HG03039 (cell line): ENCODE results near the gene SGSM2.

Source experiments
- ATAC-seq: cut with Tn5 transposase; IDR thresholded peaks from one replicate; pipeline ENCODE4 v1.9.1; 2021; ENCODE audit warnings: mild to moderate bottlenecking, moderate library complexity; ENCODE audit not compliant: unreplicated experiment

Gene SGSM2

DNA sequence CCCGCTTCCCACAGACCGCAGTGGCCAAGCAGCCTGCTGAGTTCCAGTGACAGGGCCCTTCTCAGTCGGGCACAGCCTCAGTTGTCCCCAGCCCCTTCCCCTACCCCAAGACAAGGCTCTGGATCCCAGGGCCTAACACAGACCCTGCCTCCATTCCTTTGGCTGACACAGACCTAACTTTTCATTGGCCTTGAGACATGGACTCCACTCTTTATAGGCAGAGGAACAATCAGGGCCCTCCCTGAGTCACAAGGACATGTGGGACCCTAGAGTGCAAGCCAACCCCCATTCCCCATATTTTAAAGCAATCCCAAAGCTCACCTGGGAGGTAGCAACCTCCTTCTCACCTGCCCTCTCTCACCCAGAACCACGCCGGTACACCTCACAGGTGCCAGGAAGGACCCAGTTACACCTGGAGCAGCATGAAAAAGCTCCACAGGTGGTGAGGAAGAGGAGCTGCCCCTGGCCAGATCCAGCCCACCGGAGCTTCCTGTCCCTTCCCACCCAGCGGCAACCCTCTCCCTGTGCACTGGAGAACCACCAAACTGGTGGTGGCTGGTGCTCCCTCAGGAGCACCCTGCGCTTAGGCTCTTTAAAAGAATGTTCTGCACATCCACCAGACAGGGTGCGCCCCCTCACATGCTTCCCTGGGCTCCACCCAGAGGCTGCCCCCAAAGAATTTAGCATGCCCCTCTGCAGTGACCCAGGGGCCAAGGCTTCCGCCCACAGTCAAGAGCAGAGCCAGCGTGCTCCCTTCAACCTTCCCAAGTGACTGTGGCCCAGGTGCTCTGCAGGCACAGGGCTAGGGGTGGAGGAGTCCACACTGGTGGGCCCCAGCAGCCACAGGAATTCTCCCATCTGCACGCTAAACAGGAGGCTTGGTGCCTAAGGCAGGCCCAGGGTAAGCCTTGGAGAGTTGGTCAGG is 60.2 kb downstream of the SGSM2 start:
- no peak for ATAC-seq

DNA sequence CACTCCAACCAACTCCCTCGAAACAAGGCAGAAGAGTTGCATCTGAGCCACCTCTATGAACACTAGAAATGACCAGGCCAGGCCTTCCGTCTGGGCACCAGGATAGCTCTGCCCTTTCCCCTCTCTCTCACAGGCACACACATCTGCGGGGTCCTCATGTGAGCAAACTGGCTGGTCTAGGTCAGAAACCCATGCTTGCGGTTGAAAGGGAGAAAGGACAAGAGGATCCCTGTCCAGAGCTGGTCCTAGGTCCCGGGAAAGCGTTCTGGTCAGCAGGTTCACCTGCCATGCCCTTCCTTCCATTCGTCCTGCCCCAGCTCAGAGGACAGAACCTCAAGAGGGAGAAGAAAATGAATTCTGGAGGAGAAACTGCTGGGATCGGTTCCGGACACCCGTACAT is 60.9 kb downstream of the SGSM2 start:
- no peak for ATAC-seq

DNA sequence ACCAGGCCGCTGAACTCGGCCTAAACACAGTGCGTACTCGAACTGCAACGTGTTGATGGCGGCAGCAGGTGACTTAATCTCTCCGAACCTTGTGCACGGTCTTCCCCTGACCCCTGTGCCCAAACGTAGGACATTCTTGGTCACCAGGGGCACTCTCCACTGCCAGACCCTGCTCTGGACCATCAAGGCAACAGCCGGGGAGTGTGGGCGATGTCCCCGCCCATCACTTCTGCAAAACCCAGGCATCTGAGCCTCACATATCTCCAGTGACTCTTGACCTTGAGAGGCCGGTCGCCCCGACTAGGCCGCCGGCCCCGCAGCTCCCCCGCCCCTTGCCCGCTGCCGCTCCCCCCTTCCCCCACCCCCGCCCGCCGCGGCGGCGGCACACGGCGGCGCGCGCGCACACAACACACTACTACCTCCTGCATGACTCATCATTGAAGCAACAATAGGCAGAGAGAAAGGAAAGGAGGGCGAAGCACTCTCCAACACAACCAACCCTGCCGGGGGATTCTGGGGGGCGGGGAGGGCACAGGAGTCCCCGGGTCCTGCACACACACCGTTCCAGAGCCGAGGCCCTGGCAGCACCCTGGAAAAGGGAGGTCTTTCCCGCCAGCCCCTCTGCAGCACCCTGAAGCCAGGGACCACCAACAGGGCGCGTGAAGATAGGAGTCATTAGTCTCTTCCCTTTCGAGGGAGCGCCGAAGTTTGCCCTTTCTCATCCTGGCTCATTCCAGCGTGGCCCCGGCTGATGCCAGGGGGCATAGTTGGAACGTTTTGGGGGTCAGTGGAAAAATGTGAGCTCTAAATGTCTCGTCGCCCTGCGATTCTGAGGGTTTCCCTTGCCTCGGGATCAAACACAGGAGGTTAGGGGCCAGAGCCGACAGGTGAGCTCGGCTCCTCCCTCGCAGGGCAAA is 61.6 kb downstream of the SGSM2 start:
- ATAC-seq: no peak

DNA sequence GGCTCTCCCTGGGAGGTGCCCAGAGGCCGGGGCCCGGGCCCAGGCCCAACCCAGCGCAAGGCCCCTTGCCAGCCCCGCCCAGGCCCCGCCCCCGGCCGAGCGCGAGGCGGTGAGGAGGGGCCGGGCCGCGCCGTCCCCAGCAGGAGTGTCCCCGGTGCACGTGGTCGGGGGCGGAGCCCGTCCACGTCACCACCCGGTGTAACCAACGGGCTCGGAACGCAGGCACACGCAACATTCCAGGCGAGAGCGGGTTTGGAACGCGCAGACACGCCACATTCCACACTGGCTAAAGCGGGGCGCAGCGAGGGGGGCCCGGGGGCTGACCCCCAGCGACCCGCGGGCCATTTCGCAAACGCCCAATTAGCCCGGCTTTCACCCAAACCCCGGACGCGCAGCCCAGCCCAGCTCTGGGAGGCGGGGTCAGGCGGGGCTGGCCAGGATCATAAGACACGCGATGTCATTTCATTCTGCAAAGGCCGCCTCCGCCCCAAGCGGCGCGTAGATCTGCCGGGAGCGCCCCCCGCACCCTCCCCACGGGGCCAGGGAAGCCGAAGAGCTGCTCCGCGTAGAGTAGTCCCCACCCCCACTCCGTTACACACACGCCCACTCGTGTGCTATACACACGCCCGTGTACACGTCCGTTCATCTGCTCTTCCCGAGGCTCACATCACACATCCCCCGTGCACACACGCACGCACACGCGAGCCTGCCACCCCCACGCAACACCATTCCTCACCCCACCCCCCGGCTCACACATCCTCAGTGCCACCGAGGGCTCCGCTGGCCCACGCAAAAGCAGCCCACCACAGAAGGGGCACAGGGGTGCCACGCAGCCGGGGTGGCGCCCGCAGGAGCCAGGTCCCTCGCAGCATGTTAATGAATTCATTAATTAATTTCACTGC is 62.5 kb downstream of the SGSM2 start:
- ATAC-seq: peak; percentile 28

DNA sequence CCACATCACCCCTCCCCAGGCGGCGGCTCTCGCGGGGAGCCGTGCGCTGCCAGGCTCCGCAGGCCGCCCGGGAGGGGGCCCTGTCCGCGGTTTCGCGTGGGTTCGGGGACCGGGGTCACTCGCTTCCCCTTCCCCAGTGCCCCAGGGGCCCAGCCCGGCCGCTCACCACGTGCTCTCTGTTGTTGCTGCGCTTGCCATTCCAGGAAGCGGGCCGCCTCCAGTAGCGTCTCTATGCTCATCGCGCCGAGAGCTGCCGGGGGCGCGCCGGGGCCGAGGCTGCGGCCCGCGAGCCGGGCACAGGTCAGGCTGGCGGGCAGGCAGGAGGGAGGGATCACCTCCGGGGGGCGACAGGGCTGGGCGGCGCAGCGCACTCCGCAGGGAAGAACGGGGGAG is 63.2 kb downstream of the SGSM2 start:
- ATAC-seq: no peak

DNA sequence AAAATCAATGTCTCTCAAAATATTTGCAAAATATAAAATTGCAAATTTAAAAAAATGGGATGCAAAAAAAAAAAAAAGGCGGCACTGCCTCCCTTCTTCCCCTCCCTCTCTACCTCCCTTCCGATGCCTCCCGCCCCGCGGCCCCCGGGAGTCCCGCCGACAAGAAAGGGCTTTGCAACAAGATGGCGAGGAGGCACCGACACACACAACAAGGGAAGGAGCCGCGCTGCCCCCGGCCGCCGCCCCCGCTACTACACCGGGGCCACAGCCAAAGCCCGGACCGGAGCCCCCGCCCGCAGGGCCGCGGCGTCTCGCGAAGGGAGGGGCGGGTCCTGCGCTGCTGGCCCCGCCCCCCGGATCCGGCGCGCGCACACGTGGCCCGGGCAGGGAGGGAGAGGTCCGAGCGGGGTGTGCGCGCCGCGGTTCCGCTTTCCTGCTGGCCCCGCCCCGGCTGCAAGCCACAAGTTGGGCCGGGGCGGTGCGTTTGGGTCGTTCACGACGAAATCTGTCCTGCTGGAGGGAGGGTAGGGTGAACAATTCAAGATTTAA is 63.6 kb downstream of the SGSM2 start, which contains the start of gene MNT:
Gene MNT, minus strand, starts transcription at position 184 of the 549 bp plus-strand sequence. CDS start 348 bp downstream, outside the sequence.
- peak; percentile 33 for ATAC-seq

DNA sequence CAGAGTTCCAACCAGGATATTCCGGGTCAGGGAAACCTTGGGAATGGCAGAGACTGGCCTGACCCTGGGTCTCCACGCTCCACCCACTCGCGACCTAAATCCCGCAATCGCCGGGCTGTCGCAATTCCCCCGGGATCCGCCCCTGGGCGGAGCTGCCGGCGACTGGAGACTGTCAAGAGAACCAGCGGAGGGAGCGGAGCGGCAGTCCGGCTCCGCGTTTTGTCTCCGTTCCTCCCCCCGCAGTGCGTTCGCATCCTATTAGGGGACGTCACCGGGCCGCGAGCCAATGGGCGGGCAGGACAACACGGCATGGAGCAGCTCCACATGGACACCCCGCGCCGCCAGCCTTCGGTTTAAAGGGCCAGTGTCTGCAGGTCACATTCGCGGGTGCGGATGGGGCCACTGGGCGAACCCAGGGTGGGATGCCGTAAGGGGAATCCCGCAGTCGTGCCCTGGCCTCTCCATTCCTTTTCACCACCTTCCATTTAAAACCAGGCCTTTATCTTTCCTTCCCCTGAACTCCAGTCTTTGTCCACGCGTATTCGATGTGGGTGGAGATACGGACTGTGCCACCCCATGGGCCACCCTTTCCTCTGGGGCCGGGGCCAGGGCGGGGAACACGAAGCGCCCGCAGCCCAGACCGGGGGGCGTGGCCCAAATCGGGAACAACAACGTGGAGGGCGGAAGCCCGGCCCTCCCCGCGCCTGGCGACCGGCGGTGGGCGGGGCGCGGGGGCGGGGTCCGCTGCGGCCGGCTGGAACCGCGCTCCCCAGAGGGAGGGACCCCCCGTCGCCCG is 64.3 kb downstream of the SGSM2 start:
- ATAC-seq: peak; percentile 45

DNA sequence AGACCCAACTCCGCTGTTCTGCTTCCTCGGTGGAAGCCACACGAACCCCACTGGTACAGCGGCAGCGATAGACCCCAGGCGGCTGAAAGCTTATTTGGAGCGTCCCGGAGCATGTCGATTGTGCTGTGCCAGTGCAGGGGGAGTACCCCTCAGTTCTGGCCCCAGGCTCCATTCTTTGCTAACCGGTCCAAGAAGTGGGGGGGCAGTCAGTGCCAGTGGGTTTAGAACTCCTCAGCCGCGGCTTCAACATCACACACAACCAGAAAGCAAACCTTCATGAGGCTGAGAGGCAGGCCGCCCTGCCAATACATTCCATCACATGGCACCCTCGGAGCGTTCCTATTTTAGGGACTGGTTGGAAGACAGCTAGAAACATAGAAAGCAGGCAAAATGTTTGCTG is 65.2 kb downstream of the SGSM2 start:
- no peak for ATAC-seq

DNA sequence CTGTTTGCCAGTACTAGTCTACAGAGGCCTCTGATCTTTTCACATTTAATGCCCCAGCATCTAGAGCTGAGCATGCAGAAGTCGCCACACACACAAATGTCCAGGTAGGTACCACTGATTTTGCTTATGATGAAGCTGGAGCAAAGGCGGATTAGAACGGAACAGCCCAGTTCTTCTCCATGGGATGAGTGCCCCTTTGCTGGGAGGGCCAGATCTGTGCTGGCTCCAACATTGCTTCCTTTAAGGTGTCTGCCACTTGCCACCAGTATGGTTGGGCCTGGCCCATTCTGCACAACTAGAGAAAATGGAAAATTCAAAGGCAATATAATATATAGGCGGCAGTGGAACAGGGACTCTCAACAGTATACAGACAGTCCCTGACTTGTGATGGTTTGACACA is 65.7 kb downstream of the SGSM2 start:
- ATAC-seq: no peak

DNA sequence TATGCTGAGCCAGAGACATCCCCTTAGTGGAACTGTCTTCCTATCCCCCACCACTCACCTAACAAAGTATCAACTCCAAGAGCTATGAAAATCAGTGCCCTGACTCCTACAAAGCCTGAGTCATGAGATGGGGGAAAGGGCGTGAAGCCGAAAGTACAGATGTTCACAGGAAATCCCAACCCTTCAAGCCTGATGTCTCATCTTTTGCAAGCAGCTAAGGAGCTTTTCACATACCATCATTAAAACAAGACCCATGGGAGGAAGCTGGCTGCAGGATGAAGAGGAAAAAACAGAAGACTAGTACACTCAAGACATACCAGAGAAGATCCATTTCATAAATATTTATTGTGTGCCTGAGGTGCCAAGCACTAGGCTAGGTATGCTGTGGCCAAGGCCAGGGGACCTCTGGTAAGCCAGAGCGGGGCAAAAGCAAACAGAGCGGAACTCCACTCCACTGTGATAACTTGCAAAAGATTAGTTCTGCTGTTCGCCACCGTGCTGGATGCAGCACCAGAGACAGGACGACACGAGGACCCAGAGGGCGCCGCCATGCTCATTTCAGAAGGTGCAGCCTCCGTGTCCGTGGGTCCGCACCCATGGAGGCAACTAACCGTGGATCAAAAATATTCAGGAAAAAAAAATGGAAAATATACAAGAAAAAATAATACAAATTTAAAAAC is 68.1 kb downstream of the SGSM2 start:
- no peak for ATAC-seq

DNA sequence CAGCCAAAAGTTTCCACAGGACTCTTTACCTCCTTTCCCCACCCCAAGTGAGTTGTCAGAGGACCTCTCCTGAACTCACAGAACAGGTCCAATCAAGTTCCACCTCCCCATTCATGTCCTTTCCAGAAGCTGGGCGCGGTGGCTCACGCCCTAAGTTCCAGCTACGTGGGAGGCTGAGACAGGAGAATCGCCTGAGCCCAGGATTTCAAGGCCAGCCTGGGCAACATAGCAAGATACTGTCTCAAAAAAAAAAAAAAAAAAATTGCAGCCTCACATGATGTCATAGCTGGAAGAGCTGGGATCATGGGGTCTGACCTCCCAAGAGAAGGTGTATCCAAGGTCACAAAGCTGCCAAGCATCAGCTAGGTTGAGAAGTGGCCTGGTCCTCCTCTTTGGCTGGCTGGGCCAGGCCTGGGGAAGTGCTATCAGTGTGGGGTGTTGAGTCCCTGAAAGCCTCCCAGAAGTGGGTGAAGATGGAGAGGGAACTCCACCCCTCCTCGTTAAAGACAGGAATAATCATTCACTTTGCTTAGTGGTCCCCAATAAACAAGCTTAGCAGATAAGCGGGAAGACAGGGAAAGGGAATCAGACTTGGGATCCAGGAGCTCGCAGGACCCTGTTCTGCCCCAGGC is 69.1 kb downstream of the SGSM2 start:
- ATAC-seq: no peak

DNA sequence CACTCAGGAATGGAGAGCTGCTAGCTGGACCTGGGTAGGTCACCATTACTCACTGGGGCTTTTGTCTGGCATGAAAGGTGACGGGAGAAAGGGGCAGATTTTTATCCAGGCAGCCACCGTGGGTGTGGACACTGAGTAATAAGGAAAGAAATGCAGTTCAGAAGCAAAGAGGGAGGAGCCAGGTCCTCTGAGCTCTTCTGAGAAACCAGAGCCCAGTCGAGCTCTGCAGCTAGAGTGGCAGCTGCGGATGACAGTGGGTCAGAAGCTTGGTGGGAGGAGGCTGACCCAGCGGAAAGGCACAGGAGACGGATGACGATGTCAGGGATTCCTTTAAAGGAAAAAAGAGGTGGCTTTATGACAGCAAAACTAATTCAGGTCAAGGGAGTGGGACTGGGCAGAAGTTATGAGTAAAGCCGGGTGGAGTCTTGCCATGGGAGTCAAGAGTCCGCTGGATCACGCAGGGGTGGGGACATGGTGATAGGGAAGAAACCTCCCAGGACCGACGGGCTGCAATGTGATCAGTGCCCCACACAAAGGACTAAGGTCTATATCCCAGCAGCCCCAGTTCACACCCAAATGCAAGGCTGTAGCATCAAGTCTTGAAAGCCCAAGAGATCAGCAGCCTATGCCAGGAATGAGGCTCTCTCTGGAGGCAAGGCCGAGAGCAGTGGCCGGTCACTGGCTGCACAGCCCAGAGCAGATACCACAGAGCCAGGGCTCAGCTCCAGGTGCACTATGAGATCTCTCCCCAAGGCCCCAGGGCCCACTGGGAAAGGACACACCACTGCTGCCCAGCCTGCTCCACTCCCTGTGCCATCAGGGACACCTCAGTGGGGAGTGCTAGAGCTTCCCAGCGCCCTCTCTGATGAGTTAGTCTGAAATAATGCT is 69.8 kb downstream of the SGSM2 start:
- no peak for ATAC-seq

DNA sequence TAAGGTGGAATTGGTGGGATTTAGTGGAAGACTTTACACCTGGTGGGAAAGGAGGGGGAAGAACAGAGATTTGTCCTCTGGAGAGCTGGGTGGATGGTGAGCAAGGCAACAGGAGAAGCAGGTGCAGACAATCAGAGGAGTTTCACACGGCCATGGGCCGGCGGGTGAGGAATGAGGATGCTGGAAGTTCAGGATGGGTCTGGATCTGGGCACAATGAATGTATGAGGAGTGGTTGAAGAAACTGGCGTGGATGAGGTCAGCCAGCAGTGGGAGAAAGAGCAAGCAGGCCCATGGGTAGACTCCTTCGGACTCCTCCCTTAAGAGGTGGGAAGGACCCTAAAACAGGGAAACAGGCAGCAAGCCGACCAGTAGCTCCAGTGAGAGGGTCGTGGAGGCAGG is 73.7 kb downstream of the SGSM2 start:
- ATAC-seq: no peak

DNA sequence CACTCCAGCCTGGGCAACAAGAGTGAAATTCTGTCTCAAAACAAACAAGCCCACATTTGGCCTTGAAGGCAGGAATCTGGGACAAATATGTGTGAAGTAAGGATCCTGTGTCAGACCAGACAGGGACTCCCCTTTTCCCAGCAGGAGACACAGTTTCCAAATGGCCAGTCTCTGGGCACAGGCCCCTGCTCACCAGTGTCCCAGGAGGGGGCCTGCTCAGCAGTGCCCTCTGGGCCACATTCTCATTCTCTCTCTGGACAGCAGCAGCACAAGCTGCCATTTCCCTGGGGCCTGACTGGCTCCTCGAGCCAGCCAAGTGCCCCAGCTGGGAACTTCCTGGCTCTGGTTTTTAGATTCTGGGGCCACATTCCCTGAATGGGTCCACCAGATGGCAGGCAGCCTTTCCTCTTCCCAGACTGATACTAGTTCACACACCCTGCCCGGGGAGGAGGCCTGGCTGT is 75.3 kb downstream of the SGSM2 start:
- ATAC-seq: no peak

DNA sequence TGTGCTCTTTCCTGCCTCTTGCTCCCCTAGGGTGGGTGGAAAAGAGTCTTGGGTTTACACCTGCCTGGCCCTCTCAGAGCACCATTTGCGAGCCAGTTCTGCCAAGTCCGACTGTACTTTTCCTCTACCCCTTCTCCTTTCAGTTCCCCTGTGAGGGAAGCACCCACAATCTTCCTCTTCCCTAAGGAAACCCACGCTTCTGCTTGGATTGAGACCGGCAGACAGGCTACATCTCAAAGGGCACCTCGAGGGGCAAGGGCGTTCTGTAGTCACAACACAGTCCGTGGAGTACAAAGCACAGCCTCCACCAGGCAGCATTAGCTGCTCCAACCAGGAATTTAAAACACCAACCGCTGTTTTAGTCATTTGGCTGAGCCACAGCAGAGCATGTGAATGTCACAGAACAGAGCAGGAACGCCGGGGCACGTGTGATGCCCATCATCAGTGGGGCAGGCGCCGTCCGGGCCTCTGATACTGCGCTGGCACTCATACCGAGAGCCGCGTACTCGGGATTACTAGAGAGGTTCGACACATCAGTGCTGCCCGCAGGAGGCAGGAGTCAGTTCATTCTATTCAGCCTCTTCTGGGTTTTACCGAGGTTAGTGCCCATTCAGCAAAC is 77.3 kb downstream of the SGSM2 start:
- ATAC-seq: no peak

DNA sequence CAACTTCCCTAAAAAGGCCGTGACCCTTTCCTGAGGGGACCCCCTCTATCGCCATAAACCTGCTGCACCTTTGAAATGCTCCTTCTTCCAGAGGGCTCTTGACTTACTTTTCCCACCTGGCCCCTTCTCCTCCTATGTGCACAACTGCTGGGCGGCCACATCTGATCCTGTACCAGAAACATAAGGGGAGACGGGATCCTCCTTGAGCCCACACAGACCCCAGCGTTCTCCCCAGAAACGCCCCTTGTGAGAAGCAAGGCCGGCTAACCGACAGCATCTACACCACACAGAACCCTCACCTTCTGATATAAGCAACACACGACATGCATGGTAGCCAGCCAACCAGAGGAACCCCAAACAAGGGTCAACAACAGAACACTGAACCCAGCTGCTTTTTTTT is 77.8 kb downstream of the SGSM2 start:
- no peak for ATAC-seq
